Epithelial cell of proximal tubule (primary cell): ENCODE results near the gene GRM7. TPM values are rescaled to one million over a fixed set of nuclear protein-coding genes. Genes with fewer than 3 reads are reported as not detected.

Experiments
- DNase-seq: peaks from one replicate; pipeline ENCODE4 v3.0.0-alpha.2; 2011; ENCODE audit warnings: low read depth
- H3K4me3 ChIP-seq: 2 replicates; pipeline ENCODE4 v1.5.1; 2011; ENCODE audit warnings: low read depth, mild to moderate bottlenecking, low read length
- CTCF ChIP-seq: conservative IDR thresholded peaks from 2 replicates; pipeline ENCODE4 v1.5.1; 2012; ENCODE audit warnings: low read depth, mild to moderate bottlenecking, low read length
- total RNA-seq: library from RNA; depleted of rRNA; stranded (reverse); fragments of >200 nt; gene quantifications from 2 replicates; pipeline ENCODE4 v1.2.3, GENCODE V29; 2015

The GRM7 gene
- total RNA-seq, 1 donor from 2014 or later: not detected

DNA sequence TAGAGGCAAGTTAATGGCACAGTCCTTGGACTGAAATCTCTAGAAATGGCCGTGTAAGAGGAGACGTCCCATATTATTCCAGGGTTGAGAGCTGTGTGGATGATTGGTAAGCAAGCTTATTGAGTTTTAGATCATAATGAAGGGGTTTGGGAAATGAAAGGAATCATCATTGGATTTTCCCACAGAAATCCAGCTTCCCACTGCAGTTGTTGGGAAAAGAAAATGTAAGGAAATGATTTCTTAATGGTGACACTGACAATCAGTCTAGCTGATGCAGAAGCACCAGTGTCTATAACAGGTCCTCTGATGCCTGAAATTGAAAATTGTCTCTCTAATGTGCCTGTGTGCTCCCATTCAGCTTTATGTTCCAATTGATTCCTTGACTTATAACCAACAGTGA lies 728.6 kb downstream of the GRM7 start:
- no peak for DNase-seq
- no peak overlapping the region for H3K4me3 ChIP-seq
- TF ChIP-seq CTCF: no peak

- no peak for TF ChIP-seq CTCF
- DNase-seq: no peak
- H3K4me3 ChIP-seq: no peak overlapping the region
Observed at GRCh38 chr3:7602297-7602696, 741.4 kb downstream of the GRM7 start.

GRCh38 chr3:7607083-7607482 lies 746.2 kb downstream of the GRM7 start:
- no peak overlapping the region for H3K4me3 ChIP-seq
- TF ChIP-seq CTCF: no peak
- DNase-seq: no peak

DNA sequence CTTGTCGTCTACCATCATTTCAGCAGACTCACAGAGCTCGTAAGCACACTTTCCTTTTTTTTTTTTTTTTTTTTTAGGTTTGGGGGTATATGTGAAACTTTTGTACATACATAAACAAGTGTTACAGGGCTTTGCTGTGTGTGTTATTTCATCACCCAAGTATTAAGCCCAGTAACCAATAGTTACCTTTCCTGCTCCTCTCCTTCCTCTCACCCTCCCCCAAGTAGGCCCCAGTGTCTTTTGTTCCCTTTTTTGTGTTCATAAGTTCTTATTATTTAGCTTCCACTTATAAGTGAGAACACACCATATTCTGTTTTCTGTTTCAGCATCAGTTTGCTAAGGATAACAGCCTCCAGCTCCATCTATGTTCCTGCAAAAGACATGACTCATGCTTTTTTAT lies 746.8 kb downstream of the GRM7 start:
- no peak for TF ChIP-seq CTCF

GRCh38 chr3:7610634-7611033 lies 749.7 kb downstream of the GRM7 start:
- no peak for TF ChIP-seq CTCF
- DNase-seq: no peak

More for the DNA sequence above, 746.8 kb downstream of the GRM7 start:
- DNase-seq: no peak
- H3K4me3 ChIP-seq: no peak overlapping the region

DNA sequence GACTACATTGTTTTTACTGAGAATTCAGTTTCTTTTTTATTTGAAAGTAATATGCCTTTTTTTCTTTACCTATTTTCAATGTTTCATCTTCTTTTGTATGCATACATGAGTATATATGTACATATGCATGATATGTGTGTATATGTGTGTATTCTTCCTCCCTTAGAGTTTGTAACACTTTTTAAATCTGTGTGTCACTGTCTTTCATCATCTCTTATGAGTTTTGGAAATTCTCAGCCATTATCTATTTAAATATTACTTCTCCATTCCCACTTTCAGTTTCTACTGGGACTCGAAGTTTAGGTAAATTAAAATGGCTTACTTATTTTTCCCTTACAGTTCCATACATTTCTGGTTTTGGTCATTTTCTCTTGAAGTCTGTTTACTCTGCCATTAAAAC lies 754.1 kb downstream of the GRM7 start:
- H3K4me3 ChIP-seq: no peak overlapping the region
- TF ChIP-seq CTCF: no peak
- DNase-seq: no peak

More at GRCh38 chr3:7610634-7611033, 749.7 kb downstream of the GRM7 start:
- no peak overlapping the region for H3K4me3 ChIP-seq

DNA sequence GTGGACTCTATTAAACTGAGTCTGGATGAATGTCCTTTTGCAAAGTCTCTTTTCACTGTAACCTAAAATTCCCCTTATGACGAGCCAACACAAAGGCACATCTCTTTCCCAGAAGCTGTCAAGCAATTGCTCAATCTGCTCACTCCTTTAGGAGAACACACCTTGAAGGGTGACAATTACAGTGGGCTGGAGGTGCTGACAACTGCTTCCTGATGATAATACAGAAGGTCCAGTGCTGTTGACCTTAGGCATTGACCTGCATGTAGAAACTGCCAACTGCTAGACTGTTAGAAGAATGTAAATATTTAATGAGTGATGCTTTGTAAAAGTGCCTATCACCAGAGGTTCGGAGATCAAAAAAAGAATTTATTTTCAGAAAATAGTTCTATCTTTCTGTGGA lies 757.7 kb downstream of the GRM7 start:
- DNase-seq: no peak
- no peak for TF ChIP-seq CTCF
- no peak overlapping the region for H3K4me3 ChIP-seq
